ENCODE measurements around the gene THEM5. TPM values are rescaled to one million over a fixed set of nuclear protein-coding genes. Genes with fewer than 3 reads are reported as not detected.

Gene THEM5
- total and polyA plus RNA-seq, 10 of the 15 experiments (the other 5 are each of a cell fraction or from before 2014, with no cell fraction given) = 0.16 TPM; not detected in 9

DNA sequence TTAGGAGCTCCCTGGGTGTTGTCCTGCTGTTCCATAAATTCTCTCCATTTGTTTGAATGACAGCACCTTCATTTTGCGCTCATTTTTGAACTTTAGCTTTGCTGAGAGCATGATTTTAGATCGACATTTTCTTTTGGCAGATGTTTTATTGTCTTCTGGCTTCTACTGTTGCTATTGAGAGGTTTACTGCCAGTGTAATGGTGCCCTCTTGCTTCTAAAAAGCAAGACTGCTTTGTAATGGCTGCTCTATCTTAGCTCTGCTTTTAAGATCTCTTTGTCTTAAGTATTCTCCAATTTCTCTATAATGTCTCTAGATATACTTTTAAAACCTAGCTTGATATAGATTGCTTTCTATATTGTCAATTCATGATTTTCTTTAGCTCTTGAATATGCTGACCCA is 28.0 kb upstream of the THEM5 start:
- ChIA-PET POLR2A (no interaction called here), SMC1A (ENCODE audit: uncharacterized antibody, unreplicated experiment) (interaction anchor here (0.7 to 2.1 kb wide), 7 partner anchors 15 to 437 kb away, joined by 3 to 8 read pairs (median 3); partner anchors contain the start of genes C2CD4D and RIIAD1), RAD21 (ENCODE audit: unreplicated experiment) (interaction anchor here (0.7 to 2.0 kb wide), 8 partner anchors 35 to 437 kb away, joined by 3 to 9 read pairs (median 4); partner anchors contain the start of genes C2CD4D, MRPL9 and TUFT1), CTCF (interaction anchor here (0.7 to 2.7 kb wide), 13 partner anchors 9 to 288 kb away, joined by 3 to 10 read pairs (median 4); no protein-coding TSS in a partner anchor)
- intact Hi-C loops (cut with micrococcal nuclease; ENCODE audit: unreplicated experiment) = no loop called here
- H3K4me2 ChIP-seq (ENCODE audit: control insufficient read depth, insufficient read depth) = no peak overlapping the region
- TF ChIP-seq, protein P1, sequence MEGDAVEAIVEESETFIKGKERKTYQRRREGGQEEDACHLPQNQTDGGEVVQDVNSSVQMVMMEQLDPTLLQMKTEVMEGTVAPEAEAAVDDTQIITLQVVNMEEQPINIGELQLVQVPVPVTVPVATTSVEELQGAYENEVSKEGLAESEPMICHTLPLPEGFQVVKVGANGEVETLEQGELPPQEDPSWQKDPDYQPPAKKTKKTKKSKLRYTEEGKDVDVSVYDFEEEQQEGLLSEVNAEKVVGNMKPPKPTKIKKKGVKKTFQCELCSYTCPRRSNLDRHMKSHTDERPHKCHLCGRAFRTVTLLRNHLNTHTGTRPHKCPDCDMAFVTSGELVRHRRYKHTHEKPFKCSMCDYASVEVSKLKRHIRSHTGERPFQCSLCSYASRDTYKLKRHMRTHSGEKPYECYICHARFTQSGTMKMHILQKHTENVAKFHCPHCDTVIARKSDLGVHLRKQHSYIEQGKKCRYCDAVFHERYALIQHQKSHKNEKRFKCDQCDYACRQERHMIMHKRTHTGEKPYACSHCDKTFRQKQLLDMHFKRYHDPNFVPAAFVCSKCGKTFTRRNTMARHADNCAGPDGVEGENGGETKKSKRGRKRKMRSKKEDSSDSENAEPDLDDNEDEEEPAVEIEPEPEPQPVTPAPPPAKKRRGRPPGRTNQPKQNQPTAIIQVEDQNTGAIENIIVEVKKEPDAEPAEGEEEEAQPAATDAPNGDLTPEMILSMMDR (IDR thresholded peaks at IDR 0.05 in 2 of 3, conservative IDR thresholded peaks at IDR 0.05 in 1 of 3; ENCODE audit: control insufficient read depth in 2 of 3, extremely low read depth in 1 of 3, insufficient read depth in 1 of 3, low read depth in 3 of 3, low read length in 3 of 3) = peak in 1 of 3 experiments; percentile 34; a peak in 1 of 6 replicates
- TF ChIP-seq CBX3 (IDR thresholded peaks at IDR 0.05; ENCODE audit: borderline replicate concordance, low read depth) = no peak
- ATAC-seq (no peak), DNase-seq (ENCODE audit: low read depth, low spot score) (no peak), FAIRE-seq (no peak)
- no peak overlapping the region for H3K4me3 ChIP-seq
- H3K27ac ChIP-seq (ENCODE audit: control insufficient read depth, insufficient read depth) = no peak overlapping the region
- H3K9me3 ChIP-seq (replicated peaks; ENCODE audit: control insufficient read depth, insufficient read depth, low read length) = no peaks in the 10 kb centered on the region
- WGBS (ENCODE audit: insufficient coverage, insufficient replicate concordance, low lambda C conversion rate, missing lambda C conversion rate) = 50% methylated on average over 2 of the region's 2 CpGs
- H3K36me3 ChIP-seq (ENCODE audit: control insufficient read depth in 2 of 2, insufficient read depth in 2 of 2, low read length in 1 of 2) = no peaks in the 10 kb centered on the region
- no peaks in the 10 kb centered on the region for H3K79me2 ChIP-seq (ENCODE audit: control insufficient read depth, insufficient read depth, low read length)
- no peak overlapping the region for H2AFZ ChIP-seq (ENCODE audit: control insufficient read depth, low read depth, low read length)
- H3K9ac ChIP-seq (ENCODE audit: control insufficient read depth, insufficient read depth, low read length) = no peak overlapping the region
- no peaks in the 10 kb centered on the region for H4K20me1 ChIP-seq (ENCODE audit: control insufficient read depth, insufficient read depth)
- no peaks in the 10 kb centered on the region for H3K27me3 ChIP-seq (replicated peaks in 1 of 2; ENCODE audit: control insufficient read depth in 2 of 2, insufficient read depth in 2 of 2, low read length in 1 of 2)
- H3K4me1 ChIP-seq (ENCODE audit: control insufficient read depth, insufficient read depth, low read length) = no peaks in the 10 kb centered on the region
- BruUV-seq (replicated peaks) = no TSS peak
- in situ Hi-C loops (cut with MboI) = no loop called here

DNA sequence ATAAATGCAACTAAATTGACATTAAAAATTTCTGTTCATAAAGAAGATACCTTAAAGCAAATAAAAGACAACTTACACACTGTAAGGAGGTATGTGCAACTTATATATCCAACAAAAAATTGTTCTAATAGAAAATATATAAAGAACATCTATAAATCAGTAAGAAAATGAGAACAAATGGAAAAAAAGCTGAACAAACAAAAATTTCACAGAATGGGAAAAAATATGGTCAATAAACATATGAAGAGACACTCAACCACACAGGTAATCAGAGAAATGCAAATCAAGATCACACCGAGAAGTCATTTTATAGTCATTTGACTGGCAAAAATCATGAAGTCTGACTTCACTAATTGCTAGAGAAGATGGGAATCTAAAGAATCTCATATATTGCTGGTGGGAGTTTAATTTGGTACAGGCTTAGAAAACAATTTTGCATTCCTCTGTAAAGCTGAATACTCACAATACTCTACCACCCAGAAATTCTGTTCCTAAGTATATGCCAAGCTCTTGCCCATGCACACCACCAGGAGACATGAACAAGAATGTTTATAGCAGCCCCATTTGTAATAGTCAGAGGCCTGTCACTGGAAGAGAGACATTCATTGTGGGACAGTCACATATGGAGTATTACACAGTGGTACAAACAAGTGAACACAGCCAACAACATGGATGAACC is 22.0 kb upstream of the THEM5 start:
- Histone ChIP-seq H3K4me3 (no peak overlapping the region), H3K27me3 (replicated peaks in 1 of 2; ENCODE audit: control insufficient read depth in 2 of 2, insufficient read depth in 2 of 2, low read length in 1 of 2) (no peaks in the 10 kb centered on the region), H3K9ac (ENCODE audit: control insufficient read depth, insufficient read depth, low read length) (no peak overlapping the region), H3K27ac (ENCODE audit: control insufficient read depth, insufficient read depth) (no peak overlapping the region), H3K79me2 (ENCODE audit: control insufficient read depth, insufficient read depth, low read length) (no peaks in the 10 kb centered on the region), H2AFZ (ENCODE audit: control insufficient read depth, low read depth, low read length) (no peak overlapping the region), H4K20me1 (ENCODE audit: control insufficient read depth, insufficient read depth) (no peaks in the 10 kb centered on the region), H3K36me3 (ENCODE audit: control insufficient read depth in 2 of 2, insufficient read depth in 2 of 2, low read length in 1 of 2) (peaks cover 0 to 2% of the 10 kb centered on the region in 2 experiments; a peak in 1 of 4 replicates), H3K4me1 (ENCODE audit: control insufficient read depth, insufficient read depth, low read length) (no peaks in the 10 kb centered on the region), H3K4me2 (ENCODE audit: control insufficient read depth, insufficient read depth) (no peak overlapping the region), H3K9me3 (replicated peaks; ENCODE audit: control insufficient read depth, insufficient read depth, low read length) (no peaks in the 10 kb centered on the region)
- ATAC-seq = no peak
- RAD21 ChIA-PET (ENCODE audit: unreplicated experiment) = no interaction called here
- whole genome bisulfite sequencing (ENCODE audit: insufficient coverage, insufficient replicate concordance, low lambda C conversion rate, missing lambda C conversion rate) = 100% methylated on average over 1 of the region's 1 CpG
- POLR2A ChIA-PET = no interaction called here
- SMC1A ChIA-PET (ENCODE audit: uncharacterized antibody, unreplicated experiment) = no interaction called here
- BruUV-seq (replicated peaks) = no TSS peak
- no peak for DNase-seq (ENCODE audit: low read depth, low spot score)
- intact Hi-C loops (cut with micrococcal nuclease; ENCODE audit: unreplicated experiment) (no loop called here), in situ Hi-C loops (cut with MboI) (no loop called here)
- FAIRE-seq = no peak
- CTCF ChIA-PET = interaction anchor here (1.0 to 1.4 kb wide), 3 partner anchors 11 to 126 kb away, joined by 3 to 4 read pairs (median 4); no protein-coding TSS in a partner anchor
- no peak for TF ChIP-seq ZNF384 (IDR thresholded peaks at IDR 0.05; ENCODE audit: borderline replicate concordance, low read depth, low read length)
- TF ChIP-seq, protein P2, sequence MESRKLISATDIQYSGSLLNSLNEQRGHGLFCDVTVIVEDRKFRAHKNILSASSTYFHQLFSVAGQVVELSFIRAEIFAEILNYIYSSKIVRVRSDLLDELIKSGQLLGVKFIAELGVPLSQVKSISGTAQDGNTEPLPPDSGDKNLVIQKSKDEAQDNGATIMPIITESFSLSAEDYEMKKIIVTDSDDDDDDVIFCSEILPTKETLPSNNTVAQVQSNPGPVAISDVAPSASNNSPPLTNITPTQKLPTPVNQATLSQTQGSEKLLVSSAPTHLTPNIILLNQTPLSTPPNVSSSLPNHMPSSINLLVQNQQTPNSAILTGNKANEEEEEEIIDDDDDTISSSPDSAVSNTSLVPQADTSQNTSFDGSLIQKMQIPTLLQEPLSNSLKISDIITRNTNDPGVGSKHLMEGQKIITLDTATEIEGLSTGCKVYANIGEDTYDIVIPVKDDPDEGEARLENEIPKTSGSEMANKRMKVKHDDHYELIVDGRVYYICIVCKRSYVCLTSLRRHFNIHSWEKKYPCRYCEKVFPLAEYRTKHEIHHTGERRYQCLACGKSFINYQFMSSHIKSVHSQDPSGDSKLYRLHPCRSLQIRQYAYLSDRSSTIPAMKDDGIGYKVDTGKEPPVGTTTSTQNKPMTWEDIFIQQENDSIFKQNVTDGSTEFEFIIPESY (IDR thresholded peaks at IDR 0.05) = no peak
- TF ChIP-seq CBX3 (IDR thresholded peaks at IDR 0.05; ENCODE audit: borderline replicate concordance, low read depth) = no peak
- no peak for TF ChIP-seq SMARCA5 (IDR thresholded peaks at IDR 0.05)
- TF ChIP-seq, protein P3, sequence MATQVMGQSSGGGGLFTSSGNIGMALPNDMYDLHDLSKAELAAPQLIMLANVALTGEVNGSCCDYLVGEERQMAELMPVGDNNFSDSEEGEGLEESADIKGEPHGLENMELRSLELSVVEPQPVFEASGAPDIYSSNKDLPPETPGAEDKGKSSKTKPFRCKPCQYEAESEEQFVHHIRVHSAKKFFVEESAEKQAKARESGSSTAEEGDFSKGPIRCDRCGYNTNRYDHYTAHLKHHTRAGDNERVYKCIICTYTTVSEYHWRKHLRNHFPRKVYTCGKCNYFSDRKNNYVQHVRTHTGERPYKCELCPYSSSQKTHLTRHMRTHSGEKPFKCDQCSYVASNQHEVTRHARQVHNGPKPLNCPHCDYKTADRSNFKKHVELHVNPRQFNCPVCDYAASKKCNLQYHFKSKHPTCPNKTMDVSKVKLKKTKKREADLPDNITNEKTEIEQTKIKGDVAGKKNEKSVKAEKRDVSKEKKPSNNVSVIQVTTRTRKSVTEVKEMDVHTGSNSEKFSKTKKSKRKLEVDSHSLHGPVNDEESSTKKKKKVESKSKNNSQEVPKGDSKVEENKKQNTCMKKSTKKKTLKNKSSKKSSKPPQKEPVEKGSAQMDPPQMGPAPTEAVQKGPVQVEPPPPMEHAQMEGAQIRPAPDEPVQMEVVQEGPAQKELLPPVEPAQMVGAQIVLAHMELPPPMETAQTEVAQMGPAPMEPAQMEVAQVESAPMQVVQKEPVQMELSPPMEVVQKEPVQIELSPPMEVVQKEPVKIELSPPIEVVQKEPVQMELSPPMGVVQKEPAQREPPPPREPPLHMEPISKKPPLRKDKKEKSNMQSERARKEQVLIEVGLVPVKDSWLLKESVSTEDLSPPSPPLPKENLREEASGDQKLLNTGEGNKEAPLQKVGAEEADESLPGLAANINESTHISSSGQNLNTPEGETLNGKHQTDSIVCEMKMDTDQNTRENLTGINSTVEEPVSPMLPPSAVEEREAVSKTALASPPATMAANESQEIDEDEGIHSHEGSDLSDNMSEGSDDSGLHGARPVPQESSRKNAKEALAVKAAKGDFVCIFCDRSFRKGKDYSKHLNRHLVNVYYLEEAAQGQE (IDR thresholded peaks at IDR 0.05; ENCODE audit: low read depth, low read length) = no peak
- no peak for TF ChIP-seq FOS (IDR thresholded peaks at IDR 0.05; ENCODE audit: borderline replicate concordance, extremely low read depth, insufficient read length)

Data from GM12878 (cell line).